Stimulated activated CD8-positive, alpha-beta memory T cell treated with anti-CD3 and anti-CD28 coated beads, Interleukin-4, amount 100 ng/mL, for 1 hour (primary cell): Measurements from ENCODE around the gene CACNG5.

ENCODE experiments used
- DNase-seq, 2 donors: peaks; one replicate each; pipeline ENCODE4 v3.0.0-alpha.2; 2020; ENCODE audit warnings: low read depth in 2 of 2, low spot score in 1 of 2

Gene CACNG5

DNA sequence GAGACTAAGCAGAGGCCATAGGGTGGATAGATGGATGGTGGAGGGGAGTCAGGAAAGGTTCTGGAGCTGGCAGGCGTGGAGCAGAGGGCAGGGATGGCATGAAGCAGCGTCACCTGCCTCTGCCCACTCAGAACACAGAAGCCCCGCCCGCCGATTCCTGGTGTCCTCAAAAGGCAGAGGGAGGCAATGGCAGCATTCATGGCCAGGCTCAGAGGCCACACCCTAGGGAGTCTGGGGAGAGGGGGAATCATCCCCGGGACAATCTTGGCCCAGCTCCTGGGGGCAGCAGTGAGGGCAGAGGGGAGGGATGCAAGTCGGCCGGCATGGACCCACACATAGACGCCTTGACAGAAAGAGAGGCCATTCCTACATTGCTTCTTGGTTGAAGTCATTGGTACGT is 68.9 kb downstream of the CACNG5 start:
- DNase-seq = no peak

DNA sequence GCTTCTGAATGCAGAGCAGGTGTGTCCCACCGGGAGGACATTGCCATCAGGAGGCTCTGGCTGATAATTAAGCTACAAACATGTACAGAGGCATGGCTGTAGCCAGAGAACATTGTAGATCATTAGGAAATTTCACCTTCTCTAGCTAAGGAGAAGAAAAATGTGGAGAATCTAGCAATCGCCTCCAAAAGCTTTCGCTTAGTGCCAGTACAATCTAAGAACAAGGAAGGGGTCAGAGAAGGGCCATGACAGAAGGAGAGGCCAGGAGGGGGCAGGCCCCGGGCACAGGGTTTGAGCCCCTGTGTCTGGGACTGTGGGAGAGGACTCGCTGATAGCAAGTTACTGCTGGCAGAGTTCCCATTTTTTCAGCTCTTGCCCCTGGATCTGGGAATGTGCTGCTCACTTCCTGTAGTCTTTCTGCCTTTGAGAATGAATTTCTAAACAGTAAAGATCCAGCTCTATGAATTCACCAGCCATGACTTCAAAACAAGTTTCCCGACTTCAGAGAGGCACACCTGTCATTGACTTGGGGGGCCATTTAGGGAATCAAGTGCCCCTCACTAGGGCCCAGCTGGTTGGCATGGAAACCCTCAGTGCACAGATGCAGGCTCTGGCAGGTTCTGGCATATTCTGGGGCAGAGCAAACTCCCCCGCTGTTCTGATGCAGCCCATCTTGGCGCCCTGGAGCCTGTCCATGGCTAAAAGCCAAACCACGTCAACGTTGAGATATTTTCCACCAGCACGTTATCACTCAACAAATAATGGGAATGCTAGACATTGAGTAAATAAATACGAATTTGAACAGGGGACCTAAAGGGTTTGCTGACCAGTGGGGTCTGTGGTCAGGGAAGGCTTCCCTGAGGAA is 70.1 kb downstream of the CACNG5 start:
- DNase-seq = no peak

DNA sequence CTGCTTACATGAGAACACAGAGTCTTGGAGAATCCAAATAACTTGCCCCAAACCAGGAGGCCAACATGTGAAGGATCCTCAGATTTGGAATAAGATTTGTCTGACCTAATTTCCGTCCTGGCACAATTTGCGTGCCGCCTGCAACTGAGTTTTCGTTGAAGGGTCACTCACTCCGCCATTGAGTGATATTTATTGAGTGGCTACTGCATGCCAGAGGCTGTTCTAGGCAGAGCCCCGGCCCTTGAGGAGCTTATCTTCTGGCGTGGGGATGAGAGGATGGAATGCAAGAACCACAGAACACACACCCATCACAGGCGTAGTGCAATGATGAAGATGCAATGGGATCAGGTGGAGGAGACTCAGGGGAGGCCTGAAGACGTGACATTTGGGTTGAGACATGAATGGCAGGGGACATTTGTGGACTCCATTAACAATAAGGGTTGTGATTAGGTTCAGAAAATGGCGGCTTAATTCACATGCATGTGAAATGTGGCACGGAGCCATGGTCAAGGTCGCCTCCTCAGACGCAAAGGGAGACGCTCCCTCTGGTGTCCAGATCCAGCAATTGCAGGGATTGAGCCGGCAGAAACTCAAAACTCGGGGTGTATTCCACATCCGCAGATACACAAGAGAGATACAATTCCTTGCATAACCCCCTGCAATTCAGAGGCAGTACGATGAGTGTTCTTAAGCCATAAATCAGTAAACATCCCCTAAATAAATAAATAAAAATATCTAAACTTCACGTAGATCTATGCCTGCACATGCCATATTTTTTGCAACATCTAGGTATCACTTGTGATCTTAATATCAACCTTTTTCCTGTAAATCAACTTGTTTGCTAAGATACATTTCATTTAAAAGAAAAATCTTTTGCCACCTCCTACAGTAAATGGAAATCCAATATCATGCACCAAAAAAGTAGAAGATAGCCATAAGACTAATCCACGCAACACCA is 71.7 kb downstream of the CACNG5 start:
- DNase-seq = peak in 1 of 2 donors; percentile 32

DNA sequence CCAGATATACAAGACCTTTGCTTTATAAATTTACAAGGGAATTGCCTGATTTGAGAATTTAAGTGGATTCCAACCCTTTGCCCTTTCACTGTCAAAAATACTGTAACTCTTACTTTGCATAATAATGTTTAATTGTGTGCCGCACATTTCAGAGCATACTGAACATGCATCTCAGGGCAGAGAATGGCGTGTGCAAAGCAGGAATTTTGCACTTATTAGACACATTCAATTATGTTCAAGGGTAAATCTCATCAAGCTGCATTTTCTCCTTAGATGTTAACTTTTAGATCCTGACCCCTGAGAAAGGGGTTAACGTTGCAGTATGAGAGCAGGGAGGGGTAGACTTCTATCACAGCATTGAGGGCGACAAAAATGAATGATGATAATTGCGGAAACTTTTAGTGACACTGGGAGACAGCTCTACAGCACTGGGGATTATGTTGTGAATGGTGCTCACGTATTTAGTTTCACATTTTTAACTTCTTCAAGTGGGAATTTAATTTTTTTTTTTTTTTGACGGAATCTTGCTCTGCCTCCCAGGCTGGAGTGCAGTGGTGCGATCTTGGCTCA is 75.0 kb downstream of the CACNG5 start:
- no peak for DNase-seq

DNA sequence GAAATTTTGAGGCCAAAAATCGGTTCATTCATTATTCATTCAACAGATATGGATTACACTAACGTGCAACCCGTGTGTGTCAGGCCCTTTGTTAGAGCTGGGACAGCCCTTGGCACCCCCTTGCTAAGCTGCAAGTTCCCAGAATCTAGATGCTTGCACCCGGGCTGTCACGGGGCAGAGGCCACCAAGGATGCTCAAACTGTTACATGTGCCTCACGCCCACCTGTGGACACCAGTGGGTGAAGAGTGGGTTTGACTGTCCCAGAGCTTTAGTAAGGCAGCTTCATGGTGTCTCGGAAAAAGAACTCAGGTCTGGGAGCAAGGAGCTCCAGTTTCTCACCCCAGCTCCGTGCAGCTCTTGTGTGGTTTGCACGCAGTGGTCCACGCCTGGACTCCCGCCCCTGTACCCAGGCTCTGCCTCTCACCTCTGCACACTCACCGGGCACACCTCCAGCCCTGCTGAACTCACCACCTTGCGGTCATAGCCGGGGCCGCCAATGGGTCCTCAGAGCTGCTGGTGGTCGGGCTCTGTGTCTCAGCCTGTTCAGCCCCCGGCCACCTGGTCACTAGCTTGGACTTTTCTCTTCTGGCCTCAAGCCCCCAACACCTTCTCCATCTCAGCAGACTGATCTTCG is 75.9 kb downstream of the CACNG5 start:
- DNase-seq = no peak

DNA sequence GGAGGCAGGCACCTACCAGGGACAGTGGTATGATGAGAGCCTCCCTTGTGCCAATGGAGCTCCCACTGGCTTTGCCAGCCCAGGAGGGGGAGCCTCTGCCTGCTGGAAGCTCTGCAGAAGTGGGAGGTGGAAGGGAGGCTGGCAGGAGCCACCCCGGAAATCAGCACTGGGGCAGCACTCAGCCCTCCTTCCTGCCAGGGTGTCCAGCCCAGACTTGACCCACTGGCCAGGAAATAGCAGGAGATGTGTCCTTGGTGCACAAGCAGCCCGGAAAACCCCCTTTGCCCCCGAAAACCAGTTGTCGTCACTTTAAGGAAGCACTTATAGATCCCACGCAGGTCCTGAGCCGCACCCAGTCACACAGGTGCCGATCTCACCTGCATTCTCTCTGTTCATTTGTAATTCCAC is 80.3 kb downstream of the CACNG5 start:
- DNase-seq = no peak

DNA sequence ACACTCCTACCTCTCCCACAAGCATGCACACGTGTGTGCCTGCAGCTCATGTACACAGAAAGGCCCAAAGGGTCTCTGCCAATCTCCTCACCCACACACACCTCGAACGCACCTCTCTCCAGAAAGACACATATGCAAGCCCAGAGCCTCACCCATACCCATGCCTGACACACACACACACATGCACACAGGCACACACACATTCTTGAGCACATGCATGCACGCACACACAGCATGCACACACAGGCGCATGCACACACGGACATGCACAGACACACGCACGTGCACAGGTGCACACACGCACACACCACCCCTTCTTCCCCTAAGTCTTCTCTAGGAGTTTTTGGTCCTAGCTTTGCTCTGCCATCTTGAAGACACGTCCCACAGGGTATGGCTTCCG is 80.9 kb downstream of the CACNG5 start:
- DNase-seq = no peak

DNA sequence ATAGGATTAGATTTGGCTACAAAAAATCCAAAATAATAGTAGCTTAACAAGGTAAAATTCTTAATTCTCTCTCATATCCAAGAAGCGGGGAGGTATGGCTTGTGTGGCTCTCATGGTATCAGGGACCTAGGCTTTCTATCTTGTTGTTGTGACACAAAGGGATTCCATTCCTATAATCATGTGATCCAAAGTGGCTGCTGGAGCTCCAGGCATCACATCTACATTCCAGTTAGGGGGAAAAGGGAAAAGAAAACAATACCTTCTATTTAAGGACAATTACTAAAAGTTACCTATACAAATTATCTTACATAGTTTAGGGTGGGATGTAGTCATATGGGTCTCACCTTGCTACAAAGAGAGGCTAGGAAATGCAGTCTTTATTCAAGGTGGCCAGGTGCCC is 82.0 kb downstream of the CACNG5 start:
- DNase-seq = no peak

DNA sequence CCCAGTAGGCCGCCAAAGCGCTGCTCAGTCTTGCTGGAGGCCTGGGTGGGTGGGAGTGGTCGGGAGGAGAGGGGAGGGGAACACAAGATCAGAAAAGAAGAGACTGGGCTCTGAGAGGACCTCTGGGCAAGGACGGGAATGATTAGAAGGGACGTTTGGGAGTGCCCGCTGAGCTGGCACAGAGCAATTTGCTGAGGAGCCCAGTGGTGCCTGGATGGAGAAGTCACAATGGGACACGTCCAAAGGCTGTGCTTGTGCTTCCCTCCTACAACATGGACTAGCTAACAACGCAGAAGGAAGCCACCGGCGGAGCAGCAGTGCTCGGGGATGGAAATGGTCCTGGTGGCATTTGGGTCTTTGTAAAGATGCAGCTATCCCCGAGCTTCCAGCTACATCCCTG is 84.0 kb downstream of the CACNG5 start:
- no peak for DNase-seq

DNA sequence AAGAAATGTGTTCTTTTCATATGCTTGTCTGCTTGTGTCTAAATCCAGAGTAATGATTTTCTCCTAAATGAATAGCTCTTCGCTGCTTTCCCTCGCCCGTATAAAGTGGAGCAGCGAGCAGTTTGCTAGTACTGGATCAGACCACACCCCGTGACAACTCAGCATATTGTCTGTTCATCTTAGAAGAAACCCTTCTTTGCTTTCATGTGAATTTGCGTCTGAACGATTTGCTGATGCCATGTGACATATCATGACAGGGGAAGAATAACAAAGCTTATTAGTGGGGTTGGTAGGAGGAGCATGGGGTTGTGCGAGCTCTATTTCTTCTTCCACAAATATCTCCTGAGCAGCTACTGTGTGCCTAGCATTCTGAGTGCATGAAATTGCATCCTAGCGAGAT is 85.5 kb downstream of the CACNG5 start:
- no peak for DNase-seq

DNA sequence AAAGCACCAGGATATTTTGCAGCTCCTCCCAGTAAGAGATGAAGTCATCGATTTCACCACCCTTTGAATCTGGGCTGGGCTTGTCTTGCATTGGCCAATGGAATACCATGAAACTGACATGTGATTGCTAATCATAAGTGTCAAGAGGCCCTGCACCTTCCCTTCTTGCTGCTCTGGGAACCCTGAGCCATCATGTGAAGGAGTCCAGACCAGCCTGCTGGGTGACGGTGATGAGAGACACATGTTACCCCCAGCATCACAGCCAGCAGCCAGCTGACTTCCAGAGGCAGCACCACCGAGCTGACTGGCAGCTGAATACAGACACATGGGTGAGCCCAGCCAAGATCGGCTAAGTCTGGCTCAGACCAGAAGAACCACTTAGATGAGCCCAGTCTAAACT is 86.0 kb downstream of the CACNG5 start:
- DNase-seq = no peak

DNA sequence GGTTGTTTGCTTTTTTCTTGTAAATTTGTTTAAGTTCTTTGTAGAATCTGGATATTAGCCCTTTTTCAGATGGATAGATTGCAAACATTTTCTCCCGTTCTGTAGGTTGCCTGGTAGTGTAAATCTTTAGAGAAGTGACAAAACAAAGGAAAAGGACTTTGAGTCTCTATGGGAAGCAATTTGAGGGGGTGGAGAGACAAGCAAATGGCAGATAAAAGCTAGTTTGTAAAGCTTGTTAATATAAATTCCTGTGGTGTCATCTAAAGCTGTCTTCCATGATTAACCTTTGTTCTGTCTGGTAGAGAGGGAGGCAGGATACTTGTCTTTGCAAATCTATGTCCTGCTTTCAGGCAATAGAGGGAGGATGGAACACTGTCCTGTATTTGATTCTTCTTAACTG is 89.0 kb downstream of the CACNG5 start:
- no peak for DNase-seq

DNA sequence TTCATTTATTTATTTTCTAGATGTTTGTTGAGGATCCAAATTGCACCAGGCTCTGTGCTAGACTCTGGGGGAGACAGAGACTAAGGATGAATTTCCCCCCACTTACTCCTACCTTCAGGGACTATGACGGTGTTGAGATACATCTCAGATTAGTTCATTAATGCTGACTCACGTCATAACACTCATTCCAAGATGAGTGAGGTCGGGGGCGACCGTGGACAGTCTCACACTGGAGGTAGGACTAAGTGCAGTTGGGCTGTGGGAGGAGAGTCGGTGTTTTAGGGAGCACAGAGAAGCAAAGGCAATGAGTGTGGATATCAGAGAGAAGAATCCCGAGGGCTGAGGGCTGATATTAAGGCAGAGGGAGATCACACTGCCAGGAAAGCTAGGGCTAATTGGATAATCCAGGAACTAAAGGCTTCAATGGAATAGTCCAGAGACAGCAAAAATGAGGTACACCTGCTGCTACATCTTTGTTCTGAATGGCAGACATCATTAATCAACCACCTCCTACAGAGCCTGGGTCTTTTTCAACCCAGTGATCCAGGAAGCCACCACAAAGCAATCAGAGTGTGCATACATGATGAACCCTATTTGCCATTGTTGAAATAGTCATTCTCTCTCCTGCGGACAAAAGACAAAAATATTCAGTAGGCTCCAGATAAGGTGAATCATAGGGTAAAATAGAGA is 91.0 kb downstream of the CACNG5 start:
- no peak for DNase-seq

DNA sequence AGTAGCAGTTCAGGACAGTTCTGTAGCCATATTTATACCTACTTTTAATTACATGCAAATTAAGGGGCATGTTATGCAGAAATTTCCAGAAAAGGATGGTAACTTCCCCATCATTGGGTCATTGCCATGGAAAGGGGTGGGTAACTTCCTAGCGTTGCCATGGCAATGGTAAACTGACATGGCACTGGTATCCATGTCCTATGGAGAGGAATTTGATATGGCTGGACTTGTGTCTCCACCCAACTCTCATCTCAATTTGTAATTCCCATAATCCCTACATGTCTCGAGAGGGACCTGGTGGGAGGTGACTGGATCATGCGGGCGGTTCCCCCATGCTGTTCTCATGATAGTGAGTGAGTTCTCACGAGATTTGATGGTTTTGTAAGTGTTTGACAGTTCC is 94.0 kb downstream of the CACNG5 start:
- DNase-seq = no peak

DNA sequence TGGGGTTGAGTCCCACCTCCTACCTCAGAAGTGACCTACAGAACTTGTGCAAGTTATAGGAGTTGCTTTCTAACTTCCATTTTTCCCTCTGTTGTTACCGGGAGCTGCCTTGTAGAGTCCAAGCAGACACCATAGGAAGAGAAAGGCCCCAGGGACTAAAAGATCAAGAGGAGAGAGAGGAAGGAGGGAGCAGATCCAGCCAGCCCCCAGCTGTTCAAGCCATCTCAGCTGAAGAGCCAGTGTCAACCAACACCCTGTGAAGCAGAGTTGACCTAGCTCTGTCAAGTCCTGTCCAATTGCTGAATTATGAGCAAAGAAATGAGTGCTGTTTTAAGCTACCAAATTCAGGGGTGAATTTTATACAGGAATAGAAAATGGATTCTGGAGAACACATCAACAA is 94.7 kb downstream of the CACNG5 start:
- DNase-seq = no peak

DNA sequence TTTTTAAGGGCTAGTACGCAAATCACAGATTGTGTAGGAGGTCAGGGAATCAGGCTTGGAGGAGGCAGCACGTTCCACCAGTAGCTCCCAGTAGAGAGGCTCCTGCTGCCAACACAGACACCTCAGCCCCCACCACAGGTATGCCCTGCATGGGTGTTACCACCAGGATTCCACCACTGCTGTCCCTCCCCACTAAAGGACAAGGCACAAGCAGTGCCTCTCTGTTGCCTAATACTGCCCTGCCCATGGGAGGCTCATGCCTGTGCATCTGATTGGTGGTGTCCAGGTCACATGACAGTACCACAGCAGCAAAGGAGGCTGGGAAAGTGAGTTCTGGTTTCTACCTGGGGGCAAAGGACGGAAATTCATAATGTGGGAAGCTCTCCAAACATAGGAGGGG is 96.0 kb downstream of the CACNG5 start:
- no peak for DNase-seq

DNA sequence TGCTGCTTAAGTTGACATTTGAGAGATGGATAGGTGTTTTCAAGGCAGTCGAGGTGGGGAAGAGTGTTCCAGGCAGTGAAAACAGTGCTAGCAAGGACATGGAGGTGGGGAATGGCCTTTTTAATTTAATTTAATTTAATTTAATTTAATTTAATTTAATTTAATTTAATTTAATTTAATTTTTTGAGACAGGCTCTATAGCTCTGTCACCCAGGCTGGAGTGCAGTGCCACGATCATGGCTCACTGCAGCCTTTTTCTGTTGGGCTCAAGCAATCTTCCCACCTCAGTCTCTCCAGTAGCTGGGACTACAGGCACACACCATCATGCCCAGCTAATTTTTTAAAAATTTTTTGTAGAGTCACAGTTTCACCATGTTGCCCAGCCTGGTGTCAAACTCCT is 97.4 kb downstream of the CACNG5 start:
- no peak for DNase-seq

DNA sequence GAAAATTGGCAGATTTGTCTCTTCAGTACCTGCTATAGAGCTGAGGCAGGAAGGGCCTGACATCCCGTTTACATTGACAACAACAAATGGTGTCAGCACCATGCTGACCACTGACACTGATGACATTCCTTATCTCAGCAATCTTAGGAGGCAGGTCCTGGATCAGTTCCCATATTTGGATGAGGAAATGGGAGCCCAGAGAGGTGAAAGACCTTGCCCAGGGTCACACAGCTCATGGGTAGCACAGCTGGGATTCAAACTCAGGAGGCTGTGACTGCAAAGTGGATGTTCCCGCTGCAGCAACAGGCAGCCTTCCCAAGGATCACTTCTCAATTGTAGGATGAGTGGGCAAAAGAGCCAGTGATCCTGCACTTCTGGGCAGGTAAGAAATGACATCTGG is 99.1 kb downstream of the CACNG5 start:
- DNase-seq = no peak
